ENCODE data around the gene FAM200A. TPM values are rescaled to one million over a fixed set of nuclear protein-coding genes. Genes with fewer than 3 reads are reported as not detected.

Gene FAM200A
- total RNA-seq, 3 donors from 2014 or later (not counting 1 experiment from before 2014, with no cell fraction given): 2.3 to 3.1 (median 2.6) TPM

- intact Hi-C loops (cut with micrococcal nuclease): no loop called here
Observed at GRCh38 chr7:99579956-99580777, 28.3 kb upstream of the FAM200A start.

GRCh38 chr7:99579281-99579955 is 27.5 kb upstream of the FAM200A start:
- Histone ChIP-seq H3K4me1 (ENCODE audit: control insufficient read depth, insufficient read depth, low read length) (peaks cover 14% of the 10 kb centered on the region), H3K27me3 (ENCODE audit: control insufficient read depth, insufficient read depth, low read length) (no peaks in the 10 kb centered on the region), H3K9me3 (ENCODE audit: control insufficient read depth, insufficient read depth, low read length) (no peaks in the 10 kb centered on the region), H3K4me3 (ENCODE audit: low read length) (peak overlapping the region; percentile 60), H3K27ac (ENCODE audit: low read length) (no peak overlapping the region), H3K36me3 (ENCODE audit: control insufficient read depth, insufficient read depth, low read length) (peaks cover 2% of the 10 kb centered on the region)
- Mint-ChIP-seq H3K4me1 (peaks cover 0 to 20% of the 10 kb centered on the region in 2 donors), H3K27me3 (ENCODE audit: low read depth in 2 of 2) (no peaks in the 10 kb centered on the region), H3K9me3 (no peaks in the 10 kb centered on the region), H3K27ac (peak overlapping the region in 1 of 2 donors; percentile 77), H3K36me3 (no peaks in the 10 kb centered on the region), H3K4me3 (peak overlapping the region; percentile 92)
- intact Hi-C loops (cut with micrococcal nuclease): no loop called here
- peak in 1 of 2 donors; percentile 22 for DNase-seq
- no peak for TF ChIP-seq CTCF (IDR thresholded peaks at IDR 0.05)
- no peak for ATAC-seq
- WGBS (ENCODE audit: insufficient coverage): 70% methylated on average over 6 of the region's 10 CpGs

More at GRCh38 chr7:99579956-99580777, 28.3 kb upstream of the FAM200A start:
- Mint-ChIP-seq H3K27ac (peak overlapping the region in 1 of 2 donors; percentile 77), H3K4me1 (peaks cover 0 to 20% of the 10 kb centered on the region in 2 donors), H3K4me3 (peak overlapping the region; percentile 92), H3K36me3 (no peaks in the 10 kb centered on the region), H3K9me3 (no peaks in the 10 kb centered on the region), H3K27me3 (ENCODE audit: low read depth in 2 of 2) (no peaks in the 10 kb centered on the region)
- Histone ChIP-seq H3K27ac (ENCODE audit: low read length) (no peak overlapping the region), H3K4me1 (ENCODE audit: control insufficient read depth, insufficient read depth, low read length) (peaks cover 14% of the 10 kb centered on the region), H3K27me3 (ENCODE audit: control insufficient read depth, insufficient read depth, low read length) (no peaks in the 10 kb centered on the region), H3K36me3 (ENCODE audit: control insufficient read depth, insufficient read depth, low read length) (no peaks in the 10 kb centered on the region), H3K4me3 (ENCODE audit: low read length) (peak overlapping the region; percentile 60), H3K9me3 (ENCODE audit: control insufficient read depth, insufficient read depth, low read length) (no peaks in the 10 kb centered on the region)
- peak; percentile 27 for TF ChIP-seq CTCF (IDR thresholded peaks at IDR 0.05)
- peak; percentile 55 to 85 (median 77) for ATAC-seq
- peak; percentile 38 to 78 for DNase-seq
- 3% methylated on average over 54 of the region's 54 CpGs for WGBS (ENCODE audit: insufficient coverage)

GRCh38 chr7:99576251-99576650 is 24.3 kb upstream of the FAM200A start:
- no peak for TF ChIP-seq CTCF (IDR thresholded peaks at IDR 0.05)
- Mint-ChIP-seq H3K27ac (peak overlapping the region in 1 of 2 donors; percentile 21), H3K36me3 (peaks cover 20% of the 10 kb centered on the region), H3K9me3 (no peaks in the 10 kb centered on the region), H3K4me1 (peaks cover 0 to 28% of the 10 kb centered on the region in 2 donors), H3K27me3 (ENCODE audit: low read depth in 2 of 2) (no peaks in the 10 kb centered on the region), H3K4me3 (no peak overlapping the region)
- Histone ChIP-seq H3K27me3 (ENCODE audit: control insufficient read depth, insufficient read depth, low read length) (no peaks in the 10 kb centered on the region), H3K4me1 (ENCODE audit: control insufficient read depth, insufficient read depth, low read length) (peaks cover 14% of the 10 kb centered on the region), H3K4me3 (ENCODE audit: low read length) (no peak overlapping the region), H3K9me3 (ENCODE audit: control insufficient read depth, insufficient read depth, low read length) (no peaks in the 10 kb centered on the region), H3K27ac (ENCODE audit: low read length) (no peak overlapping the region), H3K36me3 (ENCODE audit: control insufficient read depth, insufficient read depth, low read length) (peaks cover 22% of the 10 kb centered on the region)
- intact Hi-C loops (cut with micrococcal nuclease): no loop called here
- 92% methylated on average over 3 of the region's 3 CpGs for WGBS (ENCODE audit: insufficient coverage)
- ATAC-seq: no peak
- no peak for DNase-seq

Data from natural killer cell (primary cell).